NB4 (cell line): Measurements from ENCODE around the gene HTR4.

ENCODE experiments used
- MYC ChIP-seq: IDR thresholded peaks from 2 replicates; pipeline ENCODE4 v1.6.1; 2011; ENCODE audit warnings: low read depth, low read length
- POLR2A ChIP-seq: IDR thresholded peaks from 2 replicates; pipeline ENCODE4 v1.6.1; 2011; ENCODE audit warnings: mild to moderate bottlenecking; ENCODE audit not compliant: insufficient read length; ENCODE audit errors: extremely low read depth
- TF ChIP-seq, protein P1 (sequence below): IDR thresholded peaks from one replicate; pipeline ENCODE4 v1.5.1; 2012; ENCODE audit warnings: low read depth, low read length
- TF ChIP-seq, protein P2 (sequence below): IDR thresholded peaks from 2 replicates; pipeline ENCODE4 v1.6.1; 2011; ENCODE audit warnings: low read depth, low read length

DNA sequence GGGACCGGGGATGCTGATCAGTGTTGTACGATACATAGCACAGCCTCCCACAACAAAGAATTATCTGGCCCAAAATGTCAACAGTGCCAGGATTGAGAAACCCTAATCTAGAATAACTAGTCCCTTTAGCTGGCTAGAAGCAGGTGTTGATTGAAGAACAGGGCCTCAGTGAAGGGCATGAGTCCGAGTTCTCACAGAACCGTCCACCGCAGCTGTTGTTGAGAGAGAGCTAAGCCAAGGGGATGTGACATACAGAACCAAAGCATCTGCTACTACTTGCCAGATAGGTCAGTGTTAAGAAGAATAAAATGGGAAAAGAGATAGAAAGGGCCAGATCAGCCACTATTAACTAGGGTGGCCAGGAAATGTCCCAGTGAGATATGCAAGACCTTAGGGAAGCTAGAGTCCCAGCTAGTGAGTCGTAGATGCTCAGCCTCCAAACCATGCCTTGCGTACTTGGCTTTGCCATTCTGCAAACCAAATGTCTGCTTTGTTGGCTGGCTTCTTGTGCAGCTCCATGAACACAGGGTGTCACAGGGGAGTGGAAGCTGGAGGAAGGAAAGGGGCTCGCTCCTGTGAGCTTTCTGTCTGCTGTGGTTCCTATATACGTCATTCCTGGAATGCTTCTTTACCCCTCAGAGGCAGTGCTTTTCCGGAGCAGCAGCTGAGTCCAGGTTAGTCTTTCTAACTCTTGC lies 201.7 kb downstream of the HTR4 start:
- TF ChIP-seq, protein P1, sequence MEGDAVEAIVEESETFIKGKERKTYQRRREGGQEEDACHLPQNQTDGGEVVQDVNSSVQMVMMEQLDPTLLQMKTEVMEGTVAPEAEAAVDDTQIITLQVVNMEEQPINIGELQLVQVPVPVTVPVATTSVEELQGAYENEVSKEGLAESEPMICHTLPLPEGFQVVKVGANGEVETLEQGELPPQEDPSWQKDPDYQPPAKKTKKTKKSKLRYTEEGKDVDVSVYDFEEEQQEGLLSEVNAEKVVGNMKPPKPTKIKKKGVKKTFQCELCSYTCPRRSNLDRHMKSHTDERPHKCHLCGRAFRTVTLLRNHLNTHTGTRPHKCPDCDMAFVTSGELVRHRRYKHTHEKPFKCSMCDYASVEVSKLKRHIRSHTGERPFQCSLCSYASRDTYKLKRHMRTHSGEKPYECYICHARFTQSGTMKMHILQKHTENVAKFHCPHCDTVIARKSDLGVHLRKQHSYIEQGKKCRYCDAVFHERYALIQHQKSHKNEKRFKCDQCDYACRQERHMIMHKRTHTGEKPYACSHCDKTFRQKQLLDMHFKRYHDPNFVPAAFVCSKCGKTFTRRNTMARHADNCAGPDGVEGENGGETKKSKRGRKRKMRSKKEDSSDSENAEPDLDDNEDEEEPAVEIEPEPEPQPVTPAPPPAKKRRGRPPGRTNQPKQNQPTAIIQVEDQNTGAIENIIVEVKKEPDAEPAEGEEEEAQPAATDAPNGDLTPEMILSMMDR = no peak
- TF ChIP-seq POLR2A = no peak
- TF ChIP-seq MYC = no peak
- TF ChIP-seq, protein P2, sequence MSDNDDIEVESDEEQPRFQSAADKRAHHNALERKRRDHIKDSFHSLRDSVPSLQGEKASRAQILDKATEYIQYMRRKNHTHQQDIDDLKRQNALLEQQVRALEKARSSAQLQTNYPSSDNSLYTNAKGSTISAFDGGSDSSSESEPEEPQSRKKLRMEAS = no peak
